Germinal center (tissue), 1 donor: ENCODE results near the gene ANGPT4.

Experiments used
- DNase-seq: peaks from one replicate; pipeline ENCODE4 v3.0.0; 2012; ENCODE audit warnings: mixed read lengths, low spot score

ANGPT4 gene, protein sequence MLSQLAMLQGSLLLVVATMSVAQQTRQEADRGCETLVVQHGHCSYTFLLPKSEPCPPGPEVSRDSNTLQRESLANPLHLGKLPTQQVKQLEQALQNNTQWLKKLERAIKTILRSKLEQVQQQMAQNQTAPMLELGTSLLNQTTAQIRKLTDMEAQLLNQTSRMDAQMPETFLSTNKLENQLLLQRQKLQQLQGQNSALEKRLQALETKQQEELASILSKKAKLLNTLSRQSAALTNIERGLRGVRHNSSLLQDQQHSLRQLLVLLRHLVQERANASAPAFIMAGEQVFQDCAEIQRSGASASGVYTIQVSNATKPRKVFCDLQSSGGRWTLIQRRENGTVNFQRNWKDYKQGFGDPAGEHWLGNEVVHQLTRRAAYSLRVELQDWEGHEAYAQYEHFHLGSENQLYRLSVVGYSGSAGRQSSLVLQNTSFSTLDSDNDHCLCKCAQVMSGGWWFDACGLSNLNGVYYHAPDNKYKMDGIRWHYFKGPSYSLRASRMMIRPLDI

DNA sequence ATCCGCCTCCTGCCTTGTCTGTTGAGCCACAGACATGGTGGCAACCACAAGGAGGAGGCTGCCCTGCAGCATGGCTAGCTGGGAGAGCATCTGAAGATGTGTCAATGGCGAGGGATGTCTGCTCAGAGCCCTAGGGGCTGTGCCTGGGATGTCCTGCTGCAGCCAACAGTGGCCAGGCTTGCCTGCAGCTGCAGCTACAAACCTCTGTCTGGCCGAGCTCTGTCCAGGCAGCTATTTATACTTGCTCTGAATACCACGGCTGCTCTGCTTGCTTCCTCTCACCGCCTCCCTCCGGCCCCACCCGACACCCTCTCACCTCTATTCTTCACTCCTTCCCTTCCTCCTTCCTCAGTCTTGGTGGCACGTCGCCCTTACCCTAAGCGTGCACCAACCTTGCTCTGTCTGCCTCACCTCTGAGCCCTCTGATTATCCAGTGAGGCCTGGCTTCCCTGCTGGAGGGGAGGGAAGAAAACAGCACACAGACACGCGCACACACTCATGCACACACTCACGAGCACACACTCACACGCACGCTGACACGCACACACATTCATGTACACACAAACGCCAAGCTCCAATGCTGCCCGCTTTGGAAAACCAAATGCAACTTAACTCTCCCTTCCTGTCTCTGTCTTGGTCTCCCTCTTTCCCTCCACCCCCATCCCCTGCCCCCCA is at the start of gene ANGPT4:
ANGPT4 (minus strand) TSS at position 210 of the 675 bp plus-strand sequence; CDS start at position 90, 120 bp downstream.
- no peak for DNase-seq

DNA sequence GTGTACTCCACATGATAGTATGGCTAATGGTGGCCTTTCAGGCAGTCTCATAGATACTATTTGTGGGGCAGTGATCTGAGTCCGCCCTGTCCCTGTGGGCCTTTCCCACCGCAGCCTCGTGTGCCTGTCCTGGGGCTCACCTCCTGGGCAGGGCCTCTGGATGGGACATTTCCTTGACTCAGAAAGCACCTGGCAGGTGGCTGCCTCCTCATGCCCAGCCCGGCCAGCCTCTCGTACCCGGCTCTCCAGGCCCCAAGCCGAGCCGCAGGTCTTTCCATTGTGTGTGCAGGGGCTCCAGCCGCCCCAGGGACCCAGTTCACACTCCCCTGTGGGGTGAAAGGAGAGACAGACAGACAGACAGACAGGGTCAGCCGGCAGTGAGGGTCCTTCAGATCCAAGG is 47.7 kb upstream of the ANGPT4 start:
- DNase-seq: no peak

DNA sequence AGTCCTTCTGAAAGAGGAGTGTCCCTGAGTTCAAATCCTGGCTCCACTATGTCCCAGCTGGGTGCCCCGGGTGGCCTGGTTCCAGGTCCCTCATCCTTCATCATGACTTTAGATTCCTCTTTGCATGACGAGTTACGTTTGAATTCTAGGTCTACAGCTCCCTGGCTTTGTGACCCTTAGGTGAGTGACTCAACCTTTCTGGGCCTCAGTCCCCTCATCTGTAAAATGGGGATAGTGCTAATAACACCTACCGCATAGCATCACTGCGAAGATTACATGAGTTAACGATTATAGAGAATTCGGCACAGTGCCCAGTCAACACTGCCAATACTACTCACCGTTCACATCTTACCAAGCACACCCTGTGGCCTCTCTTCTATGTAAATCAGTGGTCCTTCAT is 46.5 kb upstream of the ANGPT4 start:
- no peak for DNase-seq

DNA sequence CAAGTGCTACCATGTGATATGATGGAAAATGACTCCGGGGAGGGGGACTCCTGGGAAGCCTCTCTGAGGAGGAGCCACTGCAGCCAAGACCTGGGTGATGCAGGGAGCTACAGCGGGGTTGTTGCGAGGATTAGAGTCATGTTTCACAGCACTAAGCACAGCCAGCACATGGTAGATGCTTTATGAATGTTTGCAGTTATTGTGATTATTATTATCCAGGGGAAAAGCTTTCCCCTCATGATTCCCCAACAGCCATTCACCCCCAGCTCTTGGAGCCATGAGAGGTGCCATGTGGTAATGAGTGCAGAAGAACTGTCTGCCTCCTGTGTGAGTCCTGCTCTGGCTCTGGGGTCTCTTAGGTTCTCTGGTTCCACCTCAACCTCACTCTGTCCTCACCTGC is 46.1 kb upstream of the ANGPT4 start:
- no peak for DNase-seq

DNA sequence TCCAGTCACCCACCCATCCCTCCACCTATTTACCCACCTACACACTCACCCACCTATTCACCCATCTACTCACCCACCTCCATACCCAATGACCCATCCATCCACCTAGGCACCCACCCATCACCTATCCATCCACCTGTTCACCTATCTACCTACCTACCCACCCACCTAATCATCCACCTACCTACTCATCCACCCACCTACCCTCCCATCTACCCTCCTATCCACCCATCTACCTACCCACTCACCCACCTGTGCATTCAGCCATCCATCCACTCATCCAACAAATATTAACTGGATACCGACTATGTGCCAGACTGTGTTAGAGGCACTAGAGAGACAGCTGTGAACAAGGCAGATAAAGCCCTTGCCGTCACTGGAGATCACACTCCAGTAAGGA is 45.6 kb upstream of the ANGPT4 start:
- DNase-seq: no peak

DNA sequence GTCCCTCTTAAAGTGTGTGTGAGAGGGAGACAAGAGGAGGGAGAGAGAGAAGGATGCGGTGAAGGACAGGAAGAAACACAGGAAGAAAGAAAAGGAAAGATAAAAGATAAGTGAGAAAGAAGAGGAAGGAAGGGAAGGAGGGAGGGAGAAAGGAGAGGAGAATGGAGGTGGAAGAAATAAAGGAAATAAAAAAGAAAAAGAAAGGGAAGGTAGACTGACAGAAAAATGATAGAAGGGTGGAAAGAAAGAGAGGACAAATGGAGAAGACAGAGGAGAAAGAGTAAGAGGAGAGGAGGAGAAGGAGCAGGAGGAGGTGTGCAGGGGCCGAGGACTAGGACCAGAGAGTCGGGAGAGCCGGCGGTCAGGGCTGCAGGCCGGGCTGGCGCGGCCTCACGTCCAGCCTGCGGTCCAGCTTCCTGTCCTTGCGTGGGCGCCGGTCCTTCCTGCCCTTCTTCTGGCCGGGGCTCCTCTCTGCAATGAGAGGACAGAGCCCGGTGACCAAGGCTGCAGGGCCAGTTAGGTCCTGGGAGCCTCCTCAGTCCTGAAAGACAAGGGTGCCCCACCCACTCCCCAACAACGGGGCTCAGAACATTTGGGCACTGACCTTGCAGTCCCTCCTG is 44.0 kb upstream of the ANGPT4 start:
- DNase-seq: no peak

DNA sequence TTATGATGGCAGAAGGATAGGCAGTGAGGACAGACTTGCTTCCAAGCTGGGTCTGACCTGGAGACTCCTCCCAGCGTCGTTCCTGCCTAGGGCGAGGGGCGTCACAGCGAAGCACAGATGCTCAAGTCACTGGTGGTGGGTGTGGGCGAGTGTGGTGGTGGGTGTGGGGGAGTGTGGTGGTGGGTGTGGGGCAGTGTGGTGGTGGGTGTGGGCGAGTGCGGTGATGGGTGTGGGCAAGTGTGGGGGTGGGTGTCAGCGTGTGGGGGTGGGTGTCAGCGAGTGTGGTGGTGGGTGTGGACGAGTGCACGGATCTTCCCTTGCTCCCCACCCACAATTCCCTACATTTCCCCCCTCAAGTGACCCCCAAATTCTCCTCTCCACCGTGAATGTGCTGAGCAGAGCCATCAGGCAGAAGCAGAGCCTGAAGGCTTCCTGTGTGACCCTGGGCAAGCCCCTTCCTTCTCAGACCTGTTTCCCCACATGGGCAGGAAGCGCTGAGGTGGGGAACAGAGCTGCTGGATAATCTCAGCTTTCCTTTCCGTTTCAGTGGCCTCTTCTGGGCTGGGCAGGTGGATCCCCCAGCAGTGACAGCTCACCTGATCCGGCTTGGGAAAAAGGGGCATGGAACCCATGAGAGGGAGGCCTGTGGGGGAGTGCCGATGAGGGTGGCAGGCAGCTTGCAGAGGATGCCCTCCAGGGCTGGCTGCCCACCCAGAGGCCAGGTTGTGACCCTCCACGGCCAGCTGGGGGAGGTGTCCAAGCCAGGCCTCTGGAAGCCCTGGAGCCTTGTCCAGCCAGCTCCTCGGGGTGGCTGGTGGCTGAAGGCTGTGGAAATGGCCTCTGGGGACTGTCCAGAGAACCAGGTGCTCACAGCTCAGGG is 43.0 kb upstream of the ANGPT4 start:
- DNase-seq: no peak

DNA sequence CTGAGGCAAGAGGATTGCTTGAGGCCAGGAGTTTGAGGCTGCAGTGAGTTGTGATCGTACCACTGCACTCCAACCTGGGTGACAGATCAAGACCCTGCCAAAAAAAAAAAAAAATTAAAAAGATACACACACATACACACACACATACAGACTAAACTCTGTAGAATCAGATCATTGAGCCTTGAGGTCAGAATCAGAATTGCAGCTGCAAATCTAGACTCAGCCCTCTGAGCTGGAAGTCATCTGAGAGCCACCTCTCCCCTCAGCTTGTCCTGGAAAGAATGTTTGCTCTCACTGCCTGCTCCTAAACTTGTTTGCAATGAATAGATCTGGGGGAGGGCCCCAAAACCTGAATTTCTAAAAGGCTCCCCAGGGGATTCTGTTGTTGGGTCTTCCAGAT is 41.4 kb upstream of the ANGPT4 start:
- no peak for DNase-seq

DNA sequence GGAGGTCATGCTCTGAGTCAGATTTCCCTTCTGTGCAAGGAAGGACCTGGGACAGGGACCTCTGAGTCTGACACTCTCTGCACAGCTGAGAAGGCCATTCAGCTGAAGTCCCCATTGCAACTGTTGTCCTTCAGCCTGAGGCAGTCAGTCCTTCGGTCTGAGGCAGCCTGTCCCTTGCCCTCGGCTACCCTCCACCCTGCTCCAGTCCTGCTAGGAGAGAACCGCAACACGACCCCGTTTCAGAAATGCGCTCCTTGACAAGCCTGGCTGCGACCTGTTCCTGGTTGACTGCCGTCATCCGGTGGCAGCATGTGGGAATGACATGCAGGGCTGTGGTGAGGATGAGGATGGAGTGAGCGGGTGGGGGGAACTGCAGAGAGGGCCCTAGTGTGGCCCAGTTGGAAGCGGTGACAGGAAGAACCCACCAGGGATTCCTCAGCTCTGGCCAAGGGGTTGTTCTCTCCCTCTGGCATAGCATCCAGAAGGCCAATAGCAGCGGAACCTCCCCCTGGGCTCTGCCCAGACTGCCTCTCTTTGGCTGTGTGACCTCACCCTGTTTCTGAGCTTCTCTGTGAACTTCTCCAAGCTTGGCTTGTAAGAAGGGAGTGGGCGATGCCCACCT is 40.3 kb upstream of the ANGPT4 start:
- DNase-seq: peak; percentile 82

DNA sequence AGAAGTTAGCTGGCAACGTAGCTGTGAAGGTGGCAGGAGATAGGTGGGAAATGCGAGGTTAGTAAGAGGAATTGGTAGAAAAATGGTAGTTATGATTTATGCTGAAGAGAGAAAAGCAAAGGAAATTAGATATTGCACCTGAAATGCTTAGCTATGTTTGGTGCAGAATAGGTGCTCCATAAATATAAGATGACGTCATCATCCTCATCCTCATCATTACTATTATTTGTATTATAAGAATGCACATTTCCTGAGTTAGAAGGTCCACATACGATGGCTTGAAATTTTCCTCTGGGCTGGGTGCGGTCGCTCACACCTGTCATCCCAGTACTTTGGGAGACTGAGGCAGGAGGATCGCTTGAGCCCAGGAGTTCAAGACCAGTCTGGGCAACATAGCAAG is 39.5 kb upstream of the ANGPT4 start:
- no peak for DNase-seq

DNA sequence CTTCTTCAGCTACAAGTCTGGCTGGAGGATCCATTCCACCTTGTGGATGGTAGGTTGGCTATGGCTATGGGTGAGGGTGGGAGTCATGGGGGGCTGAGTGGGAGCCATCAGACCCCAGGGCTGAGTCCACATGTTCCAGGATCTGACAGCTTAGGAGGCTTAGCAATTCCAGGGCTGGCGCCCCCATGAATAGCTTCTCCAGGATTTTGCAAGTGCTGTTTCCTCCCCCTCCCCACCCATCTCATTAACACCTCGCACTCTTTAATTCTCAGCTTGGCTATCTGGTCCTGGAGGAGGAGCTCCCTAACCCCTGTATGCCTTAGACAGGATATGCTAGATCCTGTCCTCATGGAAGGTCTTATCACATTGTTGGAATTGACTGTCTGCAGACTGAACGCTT is 39.0 kb upstream of the ANGPT4 start:
- no peak for DNase-seq

DNA sequence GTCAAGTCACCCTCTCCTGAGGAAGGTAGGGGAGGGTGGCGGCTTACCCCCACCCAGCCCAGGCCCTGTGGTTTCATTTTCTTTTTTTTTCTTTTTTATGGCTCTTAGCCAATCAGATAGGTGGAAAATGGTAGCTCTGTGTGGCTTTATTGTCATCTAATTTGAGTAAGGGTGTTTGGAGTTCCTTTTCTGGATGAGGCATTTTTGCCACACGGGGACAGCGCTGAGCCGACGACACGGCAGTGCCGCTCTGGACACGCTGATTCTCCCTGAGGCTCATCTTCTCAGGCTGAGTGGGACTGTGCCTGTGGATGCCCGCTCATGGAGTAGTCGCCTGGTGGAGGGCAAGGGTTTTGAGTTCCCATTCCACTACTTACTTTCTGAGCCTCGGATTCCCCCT is 37.6 kb upstream of the ANGPT4 start:
- no peak for DNase-seq

DNA sequence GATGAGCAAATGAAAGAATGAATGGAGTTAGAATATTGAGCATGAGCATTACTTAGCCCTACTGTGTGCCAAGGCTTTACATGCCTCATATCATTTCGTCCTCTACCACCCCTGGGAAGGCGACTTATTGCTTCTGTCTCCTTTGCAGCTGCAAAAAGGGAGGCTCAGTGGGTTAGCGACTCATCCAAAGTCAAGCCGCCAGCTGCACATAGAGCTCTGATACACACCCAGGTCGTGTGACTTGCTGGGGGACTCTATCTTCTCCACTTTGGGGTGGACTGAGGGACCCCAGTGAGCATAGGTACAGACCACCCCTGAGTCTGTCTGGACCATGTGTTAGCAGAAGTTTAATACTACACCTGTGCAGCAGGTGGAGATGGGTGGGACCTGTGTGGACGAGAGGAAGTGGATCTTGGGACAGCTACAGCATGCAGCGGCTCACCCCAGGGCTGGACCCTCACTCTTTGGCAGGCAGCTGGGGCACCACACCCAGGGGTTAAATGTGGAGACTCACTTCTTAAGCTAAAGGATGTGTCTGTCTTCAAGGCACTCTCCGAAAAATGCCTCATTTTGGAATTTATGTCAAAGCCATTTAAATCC is 36.2 kb upstream of the ANGPT4 start:
- no peak for DNase-seq

DNA sequence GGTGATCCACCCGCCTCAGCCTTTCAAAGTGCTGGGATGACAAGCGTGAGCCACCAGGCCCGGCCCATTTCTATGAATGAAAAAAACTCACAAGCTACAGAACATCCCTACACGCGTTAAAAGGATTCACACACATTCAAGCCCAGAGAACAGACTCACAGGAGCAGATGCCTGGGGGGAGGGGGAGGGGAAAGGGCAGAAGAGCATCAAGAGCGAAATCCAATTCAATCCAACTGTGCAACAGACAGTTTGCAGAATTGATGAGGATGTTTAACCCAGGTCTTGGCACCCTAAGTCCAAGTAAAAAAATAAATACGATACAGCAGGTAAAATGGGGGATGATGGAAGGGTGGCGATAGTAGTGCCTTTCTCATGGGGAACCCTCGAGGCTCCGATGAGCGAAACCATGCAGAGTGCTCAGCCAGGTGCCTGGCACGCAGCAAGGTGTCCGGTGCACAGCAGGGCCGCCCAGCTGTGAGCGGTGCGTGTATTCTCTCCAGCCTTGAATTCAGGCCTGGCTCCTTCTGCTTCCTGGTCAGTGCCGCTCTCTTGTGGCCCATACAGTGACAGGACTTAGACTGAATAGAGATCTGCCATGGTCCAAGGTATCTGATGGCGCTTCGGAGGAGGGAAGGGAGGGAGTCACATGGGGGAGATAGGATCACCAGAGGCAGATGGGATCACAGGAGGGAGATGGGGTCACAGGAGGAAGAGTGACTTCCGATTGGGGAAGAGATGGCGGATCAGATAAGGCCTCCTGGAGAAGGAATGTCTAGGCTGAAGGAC is 35.4 kb upstream of the ANGPT4 start:
- DNase-seq: no peak

DNA sequence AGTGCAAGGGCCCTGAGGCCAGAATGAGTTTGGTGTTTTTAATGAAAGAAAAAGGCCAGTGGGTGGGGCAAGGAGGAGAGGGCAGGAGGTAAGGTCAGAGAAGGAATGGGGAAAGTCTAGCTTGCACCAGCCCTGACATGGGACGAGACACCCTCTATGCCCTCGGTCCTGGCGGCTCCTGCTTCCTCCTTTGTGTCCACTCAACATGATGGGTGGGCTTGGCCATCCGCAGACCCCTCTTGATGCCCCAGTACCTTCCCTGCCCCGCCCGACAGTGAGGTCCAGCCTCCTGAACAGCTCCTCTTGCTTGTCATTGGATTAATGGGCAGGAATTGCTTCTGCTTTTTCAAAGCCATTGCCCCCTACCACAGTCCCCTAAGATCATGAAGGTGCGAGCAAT is 33.6 kb upstream of the ANGPT4 start:
- DNase-seq: no peak

DNA sequence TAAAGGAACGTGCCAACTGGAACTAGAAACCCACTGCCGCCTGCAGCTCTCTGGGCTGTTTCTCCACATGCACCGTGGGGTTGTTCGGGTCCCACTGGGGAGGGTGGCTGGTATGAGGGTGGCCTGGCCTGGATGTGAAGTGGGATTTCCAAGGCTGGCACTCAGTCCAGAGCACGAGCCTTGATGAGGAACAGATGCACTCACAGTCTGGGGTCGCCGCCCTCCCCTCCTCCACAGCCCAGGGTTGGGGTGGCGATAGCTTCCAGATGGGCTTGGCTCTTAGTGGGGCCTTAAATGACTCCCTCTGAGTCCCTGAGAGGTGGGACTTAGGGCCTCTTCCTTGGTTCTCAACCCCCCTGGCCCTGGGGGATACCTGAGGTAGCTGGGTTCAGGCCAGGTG is 30.7 kb upstream of the ANGPT4 start:
- no peak for DNase-seq

DNA sequence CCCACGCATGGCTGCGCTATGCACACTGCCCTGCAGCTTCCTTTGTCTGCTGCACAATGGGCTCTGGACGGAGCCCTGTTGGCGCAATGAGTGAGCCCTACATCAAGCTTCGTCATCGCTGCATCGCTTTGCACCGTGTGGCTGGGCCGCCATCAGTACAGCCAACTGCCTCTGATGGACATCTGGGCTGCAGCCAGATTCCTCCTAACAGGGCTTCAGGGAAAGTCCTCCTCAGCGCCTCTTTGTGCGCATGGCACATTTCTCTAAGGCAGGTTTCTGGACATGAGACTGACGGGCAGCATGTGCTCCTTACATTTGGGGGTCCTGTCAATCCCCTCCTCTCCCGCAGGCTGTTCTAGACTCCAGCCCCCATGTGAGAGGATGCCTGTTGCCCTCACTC is 29.7 kb upstream of the ANGPT4 start:
- DNase-seq: no peak

DNA sequence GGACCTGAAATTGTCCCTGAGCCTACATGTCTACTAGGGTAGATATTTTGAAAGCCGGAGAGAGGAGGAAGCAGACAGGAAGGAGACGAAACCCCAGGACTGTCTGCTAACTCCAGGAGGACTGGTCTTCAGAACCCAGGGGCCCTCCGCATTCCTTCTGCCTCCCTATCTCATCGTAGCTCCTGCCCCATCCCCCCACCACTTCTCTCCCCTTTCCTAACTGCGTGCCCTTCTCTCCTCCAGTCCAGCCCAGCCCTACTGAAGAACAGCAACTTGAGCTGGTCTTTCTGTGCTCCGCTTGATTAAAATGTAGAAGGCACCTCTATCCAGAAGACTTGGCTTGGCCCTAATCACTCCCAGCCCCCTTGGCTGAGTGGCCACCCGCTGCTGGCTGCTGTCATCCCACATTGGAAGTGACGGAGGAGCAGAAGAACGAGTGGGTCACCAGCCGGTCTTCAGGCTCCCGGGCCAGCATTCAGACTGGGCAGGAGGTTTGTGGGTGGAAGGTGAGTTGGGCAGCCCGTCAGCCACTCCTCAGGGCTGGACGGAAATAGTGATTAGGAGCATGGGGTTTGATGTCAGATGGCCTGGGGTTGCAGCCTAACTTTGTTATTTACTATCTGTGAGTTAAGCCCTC is 28.8 kb upstream of the ANGPT4 start:
- DNase-seq: no peak

DNA sequence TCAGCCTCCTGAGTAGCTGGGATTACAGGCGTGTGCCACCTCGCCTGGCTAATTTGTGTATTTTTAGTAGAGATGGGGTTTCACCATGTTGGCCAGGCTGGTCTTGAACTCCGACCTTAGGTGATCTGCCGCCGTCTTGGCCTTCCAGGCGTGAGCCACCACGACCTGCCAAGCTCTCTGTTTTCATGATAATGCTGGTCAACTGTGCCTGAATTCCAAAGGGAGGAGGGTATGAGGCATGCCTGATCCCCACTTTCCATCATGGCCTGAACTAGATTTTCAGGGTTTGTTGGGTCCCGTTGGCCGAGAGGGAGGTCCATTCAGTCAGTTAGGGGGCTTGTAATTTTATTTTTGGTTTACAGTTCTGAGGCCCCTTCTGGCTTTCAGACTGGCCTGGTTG is 28.0 kb upstream of the ANGPT4 start:
- no peak for DNase-seq

DNA sequence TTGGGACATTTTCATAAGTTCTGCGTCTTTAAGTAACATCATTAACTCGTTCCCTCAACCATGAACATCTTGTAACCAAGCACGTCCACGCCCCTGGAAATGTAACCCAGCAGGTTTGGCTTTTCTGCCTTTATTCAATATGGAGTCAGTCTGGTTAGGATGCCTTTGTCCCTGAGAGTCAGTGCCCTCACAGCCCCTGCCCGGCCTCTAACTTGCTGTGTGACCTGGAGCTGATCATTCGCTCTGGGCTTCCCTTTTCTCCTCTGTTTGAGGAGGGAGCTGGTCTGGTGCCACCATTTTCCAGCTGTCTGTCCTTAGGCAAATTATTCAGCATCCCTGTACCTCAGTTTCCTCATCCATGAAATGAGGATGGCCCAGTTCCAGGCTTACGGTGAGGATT is 26.5 kb upstream of the ANGPT4 start:
- DNase-seq: no peak
